HepG2 (cell line): ENCODE measurements around the gene SBNO2. TPM values are rescaled to one million over a fixed set of nuclear protein-coding genes. Genes with fewer than 3 reads are reported as not detected.

Experiments
- ATAC-seq: fragments of 200-7000 bp; cut with Tn5 transposase; 3 replicates; pipeline ENCODE4 v1.9.1; 2020; ENCODE audit warnings: mild to moderate bottlenecking, moderate library complexity
- BruUV-seq: library from RNA; stranded (reverse); fragments of 400-500 nt; replicated peaks from 2 replicates; lab custom pipeline; 2021; lab: Mats Ljungman, UMichigan
- CTCF ChIA-PET: fragments of 300-600 bp; formaldehyde crosslinking; extraction: SDS; loops from one replicate; lab custom pipeline; 2021; ENCODE audit warnings: low total read pairs, inconsistent platforms, low intra/inter-chr PET ratio; lab: Yijun Ruan, JAX
- POLR2A ChIA-PET: fragments of 350-600 bp; sonication (Branson Sonifier 250); formaldehyde crosslinking; loops from one replicate; lab custom pipeline; 2020; ENCODE audit warnings: antibody characterized with exemption, inconsistent platforms; lab: Yijun Ruan, JAX
- DNase-seq: peaks from one replicate; pipeline ENCODE4 v3.0.0-alpha.2; 2015; ENCODE audit warnings: low spot score
- FAIRE-seq: peaks from 3 replicates; lab custom pipeline; 2011; peaks lifted over from hg19 to GRCh38; lab: Jason Lieb, UNC
- H2AFZ ChIP-seq: one replicate; pipeline ENCODE4 v1.6.1; 2011; ENCODE audit warnings: low read length, inconsistent platforms
- H3K27ac ChIP-seq: fragments of 300-600 bp; 3 replicates; pipeline ENCODE4 v1.8.0; 2011; ENCODE audit warnings: mixed run types, mild to moderate bottlenecking, mixed read lengths, low read length, inconsistent platforms; ENCODE audit not compliant: insufficient read depth; ENCODE audit errors: extremely low read length
- H3K27me3 ChIP-seq, 2 experiments: fragments of 200-600 bp in 1 of 2; 2 replicates in 1 of 2; 3 replicates in 1 of 2; pipeline versions ENCODE4 v1.6.0 to v1.8.0; 2011; ENCODE audit warnings: low read length in 2 of 2, mild to moderate bottlenecking in 2 of 2, moderate library complexity in 2 of 2, inconsistent platforms in 1 of 2; ENCODE audit not compliant: insufficient read depth in 2 of 2, control insufficient read depth in 1 of 2
- H3K36me3 ChIP-seq, 2 experiments: fragments of 200-600 bp in 1 of 2; replicated peaks in 1 of 2; 2 replicates in 1 of 2; 3 replicates in 1 of 2; pipeline versions ENCODE4 v1.5.1 to v1.8.0; 2011; ENCODE audit warnings: low read length in 2 of 2, inconsistent platforms in 1 of 2; ENCODE audit not compliant: insufficient read depth in 2 of 2, control insufficient read depth in 1 of 2
- H3K4me1 ChIP-seq: 2 replicates; pipeline ENCODE4 v1.5.1; 2012; ENCODE audit warnings: low read length, inconsistent platforms; ENCODE audit not compliant: insufficient read depth
- H3K4me2 ChIP-seq: 2 replicates; pipeline ENCODE4 v1.6.0; 2011; ENCODE audit warnings: low read depth, low read length, inconsistent platforms
- H3K4me3 ChIP-seq, 3 experiments: fragments of 200-600 bp in 1 of 3; sonication (generic), shearing (Covaris generic) in 1 of 3; replicated peaks in 1 of 3; 2 replicates each; pipeline ENCODE4 v1.5.1; 2011 to 2016; ENCODE audit warnings: low read length in 3 of 3, inconsistent platforms in 2 of 3, low read depth in 2 of 3, mild to moderate bottlenecking in 2 of 3, control low read depth in 1 of 3, mixed read lengths in 1 of 3; ENCODE audit not compliant: insufficient read depth in 1 of 3
- H3K79me2 ChIP-seq: one replicate; pipeline ENCODE4 v1.6.1; 2011; ENCODE audit warnings: low read length, inconsistent platforms; ENCODE audit not compliant: insufficient read depth
- H3K9ac ChIP-seq: 2 replicates; pipeline ENCODE4 v1.6.0; 2011; ENCODE audit warnings: mild to moderate bottlenecking, low read depth, low read length, inconsistent platforms; ENCODE audit not compliant: insufficient read depth
- H3K9me3 ChIP-seq: 2 replicates; pipeline ENCODE4 v1.5.1; 2012; ENCODE audit warnings: mild to moderate bottlenecking, low read length
- H4K20me1 ChIP-seq: 2 replicates; pipeline ENCODE4 v1.6.0; 2011; ENCODE audit warnings: inconsistent platforms, mild to moderate bottlenecking, low read length, moderate library complexity; ENCODE audit not compliant: insufficient read depth
- AGO2 ChIP-seq: fragments of 200-400 bp; formaldehyde crosslinking; optimal IDR thresholded peaks from 2 replicates; pipeline ENCODE3; 2017; ENCODE audit warnings: mild to moderate bottlenecking, low read depth, low read length, moderate library complexity
- DDIT3 ChIP-seq: sonication (generic); formaldehyde crosslinking; IDR thresholded peaks from 2 replicates; pipeline ENCODE4 v1.4.0; 2020; ENCODE audit warnings: mild to moderate bottlenecking, missing genetic modification reagents
- RBFOX2 ChIP-seq: fragments of 200-400 bp; formaldehyde crosslinking; IDR thresholded peaks from 2 replicates; pipeline ENCODE4 v1.6.1; 2017; ENCODE audit warnings: low read depth, mild to moderate bottlenecking, low read length
- ZNF451 ChIP-seq: sonication (generic); formaldehyde crosslinking; IDR thresholded peaks from 2 replicates; pipeline ENCODE4 v1.5.0; 2020; ENCODE audit warnings: mild to moderate bottlenecking, missing genetic modification reagents
- WGBS: methylation state at CpG from one replicate; pipeline ENCODE4 v1.1.6; 2017; ENCODE audit warnings: low lambda C conversion rate; 5-methylcytosine and 5-hydroxymethylcytosine counted together
- in situ Hi-C: cut with HindIII; loops from 2 replicates; pipeline ENCODE4 v1.10.0; 2017; ENCODE audit warnings: low pct_unique_long_range_greater_than_20kb; ENCODE audit not compliant: extremely low pct_ligation_motif_present
- intact Hi-C: fragments of 100-400 bp; cut with micrococcal nuclease; formaldehyde crosslinking; loops from one replicate; pipeline ENCODE4 v1.10.0; 2022; ENCODE audit not compliant: unreplicated experiment
- polyA plus RNA-seq, 8 experiments: library from polyadenylated mRNA; depleted of rRNA in 3 of 8; stranded (reverse) in 7 of 8; unstranded in 1 of 8; fragments of >200 nt; fragmentation: Illumina TruSeq in 4 of 8; extraction: Trizol in 4 of 8; gene quantifications; 2 replicates each; pipeline versions ENCODE4 v1.2.1 to v1.2.3, GENCODE V29; 2011 to 2016; ENCODE audit warnings: low read depth in 4 of 8, missing spikeins in 1 of 8, mixed read lengths in 1 of 8; ENCODE audit not compliant: insufficient read depth in 1 of 8
- total RNA-seq, 5 experiments: library from RNA; depleted of rRNA; stranded (reverse); fragments of >200 nt; fragmentation: Illumina TruSeq; extraction: Trizol; gene quantifications; 2 replicates each; pipeline ENCODE4 v1.2.3, GENCODE V29; 2016; ENCODE audit warnings: low read depth in 1 of 5
- TF ChIP-seq, protein P1 (sequence below): IDR thresholded peaks from 2 replicates; pipeline ENCODE4 v1.6.1; 2016; ENCODE audit warnings: low read depth, borderline replicate concordance

The SBNO2 gene
- total and polyA plus RNA-seq, 2 of the 13 experiments (the other 11 are each of a cell fraction or from before 2014, with no cell fraction given): 8.6 to 10.4 TPM

DNA sequence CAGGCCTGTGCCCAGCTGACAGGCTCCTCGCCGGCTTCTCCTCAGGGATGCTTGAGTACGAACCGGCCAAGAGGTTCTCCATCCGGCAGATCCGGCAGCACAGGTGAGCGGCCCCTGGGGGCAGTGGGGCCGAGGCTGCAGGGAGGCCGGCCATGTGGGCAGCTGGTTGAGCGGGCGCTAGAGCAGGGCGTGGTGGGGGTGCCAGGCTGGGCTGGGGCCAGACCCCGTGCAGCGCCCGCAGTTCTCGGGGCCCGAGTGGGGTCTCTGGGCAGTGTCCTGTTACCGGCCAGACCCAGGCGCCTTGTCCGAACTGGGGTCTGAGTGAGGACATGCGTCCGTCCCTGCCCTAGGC is 47.8 kb upstream of the SBNO2 start:
- H2AFZ ChIP-seq: no peak overlapping the region
- no peaks in the 10 kb centered on the region for H3K27me3 ChIP-seq
- H3K4me3 ChIP-seq: no peak overlapping the region
- TF ChIP-seq, protein P1, sequence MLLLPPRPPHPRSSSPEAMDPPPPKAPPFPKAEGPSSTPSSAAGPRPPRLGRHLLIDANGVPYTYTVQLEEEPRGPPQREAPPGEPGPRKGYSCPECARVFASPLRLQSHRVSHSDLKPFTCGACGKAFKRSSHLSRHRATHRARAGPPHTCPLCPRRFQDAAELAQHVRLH (CRISPR knock-in tag): no peak
- TF ChIP-seq RBFOX2 (peak; percentile 51; the same call in 1 of the 2 replicates), AGO2 (peak; percentile 41), ZNF451 (CRISPR knock-in tag) (no peak), DDIT3 (CRISPR knock-in tag) (no peak)
- ATAC-seq (no peak), DNase-seq (no peak), FAIRE-seq (no peak)
- H3K27ac ChIP-seq: no peak overlapping the region
- H4K20me1 ChIP-seq: peaks cover 17% of the 10 kb centered on the region
- peaks cover 19% of the 10 kb centered on the region for H3K79me2 ChIP-seq
- WGBS: no CpG with 5 or more reads among the region's 22 CpGs
- intact Hi-C loops (no loop called here), in situ Hi-C loops (no loop called here)
- no peak overlapping the region for H3K4me2 ChIP-seq
- CTCF ChIA-PET: interaction anchor here (1.4 kb wide), 1 partner anchor 19 kb away, joined by 17 read pairs; the partner anchor contains the start of gene ATP5F1D
- peaks cover 19 to 31% of the 10 kb centered on the region in 2 experiments; a peak in 4 of 5 replicates for H3K36me3 ChIP-seq
- POLR2A ChIA-PET: interaction anchor here (2.5 kb wide), 1 partner anchor 47 kb away, joined by 8 read pairs; the partner anchor contains the start of gene CIRBP
- no peak overlapping the region for H3K9ac ChIP-seq
- H3K9me3 ChIP-seq: no peaks in the 10 kb centered on the region
- no TSS peak for BruUV-seq
- H3K4me1 ChIP-seq: peaks cover 22% of the 10 kb centered on the region
